SK-N-SH treated with all-trans-retinoic acid at 6 μM for 48 hours (cell line): ENCODE measurements around the gene SOX12.

Experiments
- ATAC-seq: fragments of 200-7000 bp; cut with Tn5 transposase; 3 replicates; pipeline ENCODE4 v1.9.1; 2020; ENCODE audit warnings: mild to moderate bottlenecking, moderate library complexity
- ARNTL ChIP-seq: fragments of 450-650 bp; formaldehyde crosslinking; IDR thresholded peaks from 2 replicates; pipeline ENCODE4 v1.5.0; 2020; ENCODE audit warnings: low read depth, mild to moderate bottlenecking, moderate library complexity, borderline replicate concordance
- BACH2 ChIP-seq: fragments of 250-450 bp; sonication (Bioruptor Pico); IDR thresholded peaks from 2 replicates; pipeline ENCODE4 v1.9.0; 2021; ENCODE audit warnings: mild to moderate bottlenecking, borderline replicate concordance
- CSDC2 ChIP-seq: fragments of 250-450 bp; sonication (Bioruptor Pico); IDR thresholded peaks from 2 replicates; pipeline ENCODE4 v1.5.0; 2020; ENCODE audit warnings: mild to moderate bottlenecking, moderate library complexity
- ESRRG ChIP-seq: fragments of 250-450 bp; sonication (Bioruptor Pico); IDR thresholded peaks from 2 replicates; pipeline ENCODE4 v1.6.1; 2021; ENCODE audit warnings: mild to moderate bottlenecking
- GLIS3 ChIP-seq: fragments of 250-450 bp; sonication (Bioruptor Pico); IDR thresholded peaks from 2 replicates; pipeline ENCODE4 v1.5.0; 2020; ENCODE audit warnings: mild to moderate bottlenecking, moderate library complexity
- ISL1 ChIP-seq: fragments of 250-450 bp; sonication (Bioruptor Pico); IDR thresholded peaks from 2 replicates; pipeline ENCODE4 v2.1.2; 2022; ENCODE audit warnings: mild to moderate bottlenecking, moderate library complexity
- PPARA ChIP-seq: fragments of 250-450 bp; sonication (Bioruptor Pico); IDR thresholded peaks from 2 replicates; pipeline ENCODE4 v1.5.0; 2020; ENCODE audit warnings: mild to moderate bottlenecking, borderline replicate concordance
- RARB ChIP-seq: fragments of 250-450 bp; sonication (Bioruptor Pico); IDR thresholded peaks from 2 replicates; pipeline ENCODE4 v1.8.0; 2021; ENCODE audit warnings: mild to moderate bottlenecking, moderate library complexity
- SNAI2 ChIP-seq: fragments of 250-450 bp; sonication (Bioruptor Pico); IDR thresholded peaks from 2 replicates; pipeline ENCODE4 v1.5.0; 2020; ENCODE audit warnings: mild to moderate bottlenecking, moderate library complexity
- TCF4 ChIP-seq: fragments of 250-450 bp; sonication (Bioruptor Pico); IDR thresholded peaks from 2 replicates; pipeline ENCODE4 v1.8.0; 2021; ENCODE audit warnings: mild to moderate bottlenecking, moderate library complexity, borderline replicate concordance
- ZC3H10 ChIP-seq: fragments of 250-450 bp; sonication (Bioruptor Pico); IDR thresholded peaks from 2 replicates; pipeline ENCODE4 v1.5.1; 2021; ENCODE audit warnings: mild to moderate bottlenecking, moderate library complexity
- ZFP3 ChIP-seq: fragments of 250-450 bp; sonication (Bioruptor Pico); IDR thresholded peaks from 2 replicates; pipeline ENCODE4 v1.5.0; 2020; ENCODE audit warnings: mild to moderate bottlenecking, moderate library complexity
- ZFP30 ChIP-seq: fragments of 450-650 bp; formaldehyde crosslinking; IDR thresholded peaks from 2 replicates; pipeline ENCODE4 v1.5.0; 2022; ENCODE audit warnings: mild to moderate bottlenecking, moderate library complexity
- ZNF565 ChIP-seq: fragments of 450-650 bp; formaldehyde crosslinking; conservative IDR thresholded peaks from 2 replicates; pipeline ENCODE4 v1.5.0; 2020; ENCODE audit warnings: low read depth, mild to moderate bottlenecking, moderate library complexity
- ZNF70 ChIP-seq: fragments of 450-650 bp; formaldehyde crosslinking; IDR thresholded peaks from 2 replicates; pipeline ENCODE4 v1.5.0; 2020; ENCODE audit warnings: mild to moderate bottlenecking, moderate library complexity
- ZNF8 ChIP-seq: fragments of 450-650 bp; formaldehyde crosslinking; IDR thresholded peaks from 2 replicates; pipeline ENCODE4 v1.5.0; 2020; ENCODE audit warnings: mild to moderate bottlenecking, moderate library complexity
- TF ChIP-seq, protein P1 (sequence below): fragments of 250-450 bp; sonication (Bioruptor Pico); IDR thresholded peaks from 2 replicates; pipeline ENCODE4 v1.5.0; 2020; ENCODE audit warnings: mild to moderate bottlenecking, moderate library complexity
- TF ChIP-seq, protein P2 (sequence below): fragments of 250-450 bp; sonication (Bioruptor Pico); IDR thresholded peaks from 2 replicates; pipeline ENCODE4 v1.8.0; 2020; ENCODE audit warnings: mild to moderate bottlenecking, moderate library complexity, borderline replicate concordance
- TF ChIP-seq, protein P3 (sequence below): fragments of 250-450 bp; sonication (Bioruptor Pico); IDR thresholded peaks from 2 replicates; pipeline ENCODE4 v1.8.0; 2021; ENCODE audit warnings: low read depth, mild to moderate bottlenecking, moderate library complexity, borderline replicate concordance

SOX12 gene

DNA sequence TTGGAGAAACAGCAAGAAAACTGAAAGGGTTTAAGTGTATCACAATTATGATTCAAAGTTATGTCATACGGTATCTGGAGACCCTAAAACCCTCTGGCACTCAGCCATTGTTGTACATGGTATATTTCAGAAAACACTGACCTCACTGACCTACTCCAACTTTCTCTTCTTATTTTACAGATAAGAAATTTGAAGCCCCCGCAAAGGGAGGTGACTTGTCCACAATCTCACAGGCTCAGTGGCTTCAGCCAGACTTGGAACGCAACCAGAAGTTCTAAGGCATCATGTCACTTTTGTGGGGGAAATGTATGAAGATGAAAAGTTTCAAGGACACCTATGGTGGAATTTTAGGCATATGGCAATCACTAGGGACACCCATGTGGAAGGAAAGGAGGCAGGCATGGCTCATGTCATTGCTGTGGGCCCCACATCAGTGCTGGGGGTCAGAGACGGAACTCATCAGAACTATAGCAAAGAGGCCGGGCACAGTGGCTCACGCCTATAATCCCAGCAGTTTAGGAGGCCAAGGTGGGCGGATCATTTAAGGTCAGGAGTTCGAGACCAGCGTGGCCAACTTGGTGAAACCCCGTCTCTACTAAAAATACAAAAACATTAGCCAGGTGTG lies 50.0 kb downstream of the SOX12 start:
- ATAC-seq: no peak
- TF ChIP-seq ZNF8 (no peak), ZFP3 (CRISPR knock-in tag) (no peak), ZFP30 (no peak), ZC3H10 (CRISPR knock-in tag) (no peak), SNAI2 (CRISPR knock-in tag) (no peak), ISL1 (CRISPR knock-in tag) (no peak), ESRRG (CRISPR knock-in tag) (no peak), PPARA (CRISPR knock-in tag) (no peak), BACH2 (CRISPR knock-in tag) (no peak), CSDC2 (no peak), GLIS3 (CRISPR knock-in tag) (no peak)
- TF ChIP-seq, protein P1, sequence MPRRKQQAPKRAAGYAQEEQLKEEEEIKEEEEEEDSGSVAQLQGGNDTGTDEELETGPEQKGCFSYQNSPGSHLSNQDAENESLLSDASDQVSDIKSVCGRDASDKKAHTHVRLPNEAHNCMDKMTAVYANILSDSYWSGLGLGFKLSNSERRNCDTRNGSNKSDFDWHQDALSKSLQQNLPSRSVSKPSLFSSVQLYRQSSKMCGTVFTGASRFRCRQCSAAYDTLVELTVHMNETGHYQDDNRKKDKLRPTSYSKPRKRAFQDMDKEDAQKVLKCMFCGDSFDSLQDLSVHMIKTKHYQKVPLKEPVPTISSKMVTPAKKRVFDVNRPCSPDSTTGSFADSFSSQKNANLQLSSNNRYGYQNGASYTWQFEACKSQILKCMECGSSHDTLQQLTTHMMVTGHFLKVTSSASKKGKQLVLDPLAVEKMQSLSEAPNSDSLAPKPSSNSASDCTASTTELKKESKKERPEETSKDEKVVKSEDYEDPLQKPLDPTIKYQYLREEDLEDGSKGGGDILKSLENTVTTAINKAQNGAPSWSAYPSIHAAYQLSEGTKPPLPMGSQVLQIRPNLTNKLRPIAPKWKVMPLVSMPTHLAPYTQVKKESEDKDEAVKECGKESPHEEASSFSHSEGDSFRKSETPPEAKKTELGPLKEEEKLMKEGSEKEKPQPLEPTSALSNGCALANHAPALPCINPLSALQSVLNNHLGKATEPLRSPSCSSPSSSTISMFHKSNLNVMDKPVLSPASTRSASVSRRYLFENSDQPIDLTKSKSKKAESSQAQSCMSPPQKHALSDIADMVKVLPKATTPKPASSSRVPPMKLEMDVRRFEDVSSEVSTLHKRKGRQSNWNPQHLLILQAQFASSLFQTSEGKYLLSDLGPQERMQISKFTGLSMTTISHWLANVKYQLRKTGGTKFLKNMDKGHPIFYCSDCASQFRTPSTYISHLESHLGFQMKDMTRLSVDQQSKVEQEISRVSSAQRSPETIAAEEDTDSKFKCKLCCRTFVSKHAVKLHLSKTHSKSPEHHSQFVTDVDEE (CRISPR knock-in tag): no peak
- TF ChIP-seq, protein P2, sequence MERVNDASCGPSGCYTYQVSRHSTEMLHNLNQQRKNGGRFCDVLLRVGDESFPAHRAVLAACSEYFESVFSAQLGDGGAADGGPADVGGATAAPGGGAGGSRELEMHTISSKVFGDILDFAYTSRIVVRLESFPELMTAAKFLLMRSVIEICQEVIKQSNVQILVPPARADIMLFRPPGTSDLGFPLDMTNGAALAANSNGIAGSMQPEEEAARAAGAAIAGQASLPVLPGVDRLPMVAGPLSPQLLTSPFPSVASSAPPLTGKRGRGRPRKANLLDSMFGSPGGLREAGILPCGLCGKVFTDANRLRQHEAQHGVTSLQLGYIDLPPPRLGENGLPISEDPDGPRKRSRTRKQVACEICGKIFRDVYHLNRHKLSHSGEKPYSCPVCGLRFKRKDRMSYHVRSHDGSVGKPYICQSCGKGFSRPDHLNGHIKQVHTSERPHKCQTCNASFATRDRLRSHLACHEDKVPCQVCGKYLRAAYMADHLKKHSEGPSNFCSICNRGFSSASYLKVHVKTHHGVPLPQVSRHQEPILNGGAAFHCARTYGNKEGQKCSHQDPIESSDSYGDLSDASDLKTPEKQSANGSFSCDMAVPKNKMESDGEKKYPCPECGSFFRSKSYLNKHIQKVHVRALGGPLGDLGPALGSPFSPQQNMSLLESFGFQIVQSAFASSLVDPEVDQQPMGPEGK (CRISPR knock-in tag): no peak

DNA sequence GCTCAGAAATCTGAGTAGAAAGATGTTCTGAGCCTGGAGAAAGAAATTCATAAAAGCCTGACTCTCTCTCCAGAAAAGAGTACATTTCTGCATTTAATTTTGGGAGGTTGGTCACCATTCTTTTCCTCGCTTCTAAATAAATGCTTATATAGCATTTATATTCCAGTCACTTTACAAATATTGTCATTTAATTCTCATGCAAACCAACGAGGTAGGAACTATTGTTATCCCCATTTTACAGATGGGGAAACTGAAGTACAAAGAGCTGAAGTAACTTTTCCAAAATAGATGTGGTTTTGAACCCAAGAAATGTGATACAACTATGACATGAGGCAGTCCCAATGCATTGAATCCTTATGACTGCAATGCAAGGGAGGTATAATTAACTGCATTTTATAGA lies 50.7 kb downstream of the SOX12 start:
- no peak for ATAC-seq
- TF ChIP-seq, protein P1 (CRISPR knock-in tag): no peak
- TF ChIP-seq ZNF70 (CRISPR knock-in tag) (no peak), ISL1 (CRISPR knock-in tag) (no peak), SNAI2 (CRISPR knock-in tag) (no peak), ZNF565 (CRISPR knock-in tag) (no peak), ZNF8 (no peak), CSDC2 (no peak), ZC3H10 (CRISPR knock-in tag) (no peak), TCF4 (CRISPR knock-in tag) (no peak), GLIS3 (CRISPR knock-in tag) (no peak), ESRRG (CRISPR knock-in tag) (no peak), RARB (CRISPR knock-in tag) (no peak), ARNTL (CRISPR knock-in tag) (no peak), PPARA (CRISPR knock-in tag) (no peak)
- TF ChIP-seq, protein P3, sequence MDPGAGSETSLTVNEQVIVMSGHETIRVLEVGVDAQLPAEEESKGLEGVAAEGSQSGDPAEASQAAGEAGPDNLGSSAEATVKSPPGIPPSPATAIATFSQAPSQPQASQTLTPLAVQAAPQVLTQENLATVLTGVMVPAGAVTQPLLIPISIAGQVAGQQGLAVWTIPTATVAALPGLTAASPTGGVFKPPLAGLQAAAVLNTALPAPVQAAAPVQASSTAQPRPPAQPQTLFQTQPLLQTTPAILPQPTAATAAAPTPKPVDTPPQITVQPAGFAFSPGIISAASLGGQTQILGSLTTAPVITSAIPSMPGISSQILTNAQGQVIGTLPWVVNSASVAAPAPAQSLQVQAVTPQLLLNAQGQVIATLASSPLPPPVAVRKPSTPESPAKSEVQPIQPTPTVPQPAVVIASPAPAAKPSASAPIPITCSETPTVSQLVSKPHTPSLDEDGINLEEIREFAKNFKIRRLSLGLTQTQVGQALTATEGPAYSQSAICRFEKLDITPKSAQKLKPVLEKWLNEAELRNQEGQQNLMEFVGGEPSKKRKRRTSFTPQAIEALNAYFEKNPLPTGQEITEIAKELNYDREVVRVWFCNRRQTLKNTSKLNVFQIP: no peak
- TF ChIP-seq, protein P2 (CRISPR knock-in tag): no peak
